CD4-positive, CD25-positive, alpha-beta regulatory T cell (primary cell): ENCODE measurements around the gene RBM44. TPM values are rescaled to one million over a fixed set of nuclear protein-coding genes. Genes with fewer than 3 reads are reported as not detected.
"Not testable (repeated sequence)": the region's sequence is repeated elsewhere in the genome, so short reads cannot be mapped to it uniquely, and the experiment has no call there.

Source experiments
- ATAC-seq, 2 donors: fragments of 150-1000 bp; cut with Tn5 transposase; one replicate each; pipeline ENCODE4 v1.10.0; 2021; ENCODE audit warnings: low read depth in 2 of 2, moderate number of reproducible peaks in 2 of 2, moderate library complexity in 1 of 2
- DNase-seq, 3 donors: peaks; one replicate each; pipeline versions ENCODE4 v3.0.0 to v3.0.0-alpha.2; 2012 to 2022; ENCODE audit warnings: mixed read lengths in 1 of 3
- H3K27ac ChIP-seq: one replicate; pipeline ENCODE4 v1.7.0; 2013; ENCODE audit warnings: mild to moderate bottlenecking, low read length; ENCODE audit not compliant: insufficient read depth, poor library complexity, severe bottlenecking
- H3K27me3 ChIP-seq: one replicate; pipeline ENCODE4 v1.7.0; 2013; ENCODE audit warnings: low read length; ENCODE audit not compliant: control insufficient read depth, insufficient read depth
- H3K36me3 ChIP-seq: one replicate; pipeline ENCODE4 v1.7.0; 2013; ENCODE audit warnings: mild to moderate bottlenecking, low read length, moderate library complexity; ENCODE audit not compliant: control insufficient read depth, insufficient read depth
- H3K4me1 ChIP-seq: 2 replicates; pipeline ENCODE4 v1.7.0; 2013; ENCODE audit warnings: mild to moderate bottlenecking, low read length; ENCODE audit not compliant: insufficient read depth, control insufficient read depth, poor library complexity, severe bottlenecking
- H3K4me3 ChIP-seq: one replicate; pipeline ENCODE4 v1.7.0; 2013; ENCODE audit warnings: low read depth, mild to moderate bottlenecking, low read length, moderate library complexity
- H3K9me3 ChIP-seq, 2 experiments: 1 replicate in 1 of 2; 2 replicates in 1 of 2; pipeline ENCODE4 v1.7.0; 2013; ENCODE audit warnings: low read length in 2 of 2, mild to moderate bottlenecking in 1 of 2, moderate library complexity in 1 of 2; ENCODE audit not compliant: control insufficient read depth in 2 of 2
- H3K27ac Mint-ChIP-seq, 3 donors: one replicate each; pipeline ENCODE4 v1.8.0; 2020 to 2022; ENCODE audit warnings: mild to moderate bottlenecking in 3 of 3, mixed read lengths in 3 of 3, moderate library complexity in 2 of 3
- H3K27me3 Mint-ChIP-seq: one replicate; pipeline ENCODE4 v1.8.0; 2022; ENCODE audit warnings: mild to moderate bottlenecking, mixed read lengths
- H3K36me3 Mint-ChIP-seq: one replicate; pipeline ENCODE4 v1.8.0; 2020; ENCODE audit warnings: mixed read lengths
- H3K4me1 Mint-ChIP-seq, 4 donors: one replicate each; pipeline ENCODE4 v1.8.0; 2020 to 2022; ENCODE audit warnings: mixed read lengths in 4 of 4, mild to moderate bottlenecking in 1 of 4
- H3K4me3 Mint-ChIP-seq, 4 donors: one replicate each; pipeline ENCODE4 v1.8.0; 2020 to 2022; ENCODE audit warnings: mild to moderate bottlenecking in 4 of 4, mixed read lengths in 4 of 4, moderate library complexity in 3 of 4
- H3K9me3 Mint-ChIP-seq, 7 donors: one replicate each; pipeline ENCODE4 v1.8.0; 2020 to 2022; ENCODE audit warnings: mixed read lengths in 7 of 7, mild to moderate bottlenecking in 3 of 7, moderate library complexity in 2 of 7
- polyA plus RNA-seq, 4 donors: library from polyadenylated mRNA; unstranded; fragments of 300-500 nt; fragmentation: Illumina TruSeq; gene quantifications; one replicate each; pipeline ENCODE4 v1.2.3, GENCODE V29; 2021
- total RNA-seq: library from RNA; stranded (reverse); gene quantifications from one replicate; pipeline ENCODE4 v1.2.3, GENCODE V29; 2022

The RBM44 gene
- total and polyA plus RNA-seq, 5 donors from 2014 or later = 0.21 to 4.5 (median 0.28) TPM; not detected in 2

GRCh38 chr2:237864444-237864931 lies 65.9 kb downstream of the RBM44 start:
- no peaks in the 10 kb centered on the region for H3K36me3 ChIP-seq
- no peaks in the 10 kb centered on the region for H3K9me3 ChIP-seq
- ATAC-seq (no peak), DNase-seq (no peak)
- peaks cover 13% of the 10 kb centered on the region for H3K27me3 ChIP-seq
- Mint-ChIP-seq H3K4me3 (no peak overlapping the region), H3K27me3 (peaks cover 56% of the 10 kb centered on the region), H3K4me1 (peaks cover 0 to 13% (median 2%) of the 10 kb centered on the region in 4 donors), H3K27ac (no peak overlapping the region), H3K9me3 (peaks cover 0 to 3% (median 0%) of the 10 kb centered on the region in 7 donors), H3K36me3 (no peaks in the 10 kb centered on the region)
- no peak overlapping the region for H3K27ac ChIP-seq
- H3K4me3 ChIP-seq = no peak overlapping the region
- H3K4me1 ChIP-seq = no peaks in the 10 kb centered on the region

GRCh38 chr2:237864940-237865622 lies 66.5 kb downstream of the RBM44 start:
- no peaks in the 10 kb centered on the region for H3K36me3 ChIP-seq
- H3K9me3 Mint-ChIP-seq = peaks cover 0 to 3% (median 0%) of the 10 kb centered on the region in 7 donors
- H3K36me3 Mint-ChIP-seq = no peaks in the 10 kb centered on the region
- no peaks in the 10 kb centered on the region for H3K9me3 ChIP-seq
- peaks cover 56% of the 10 kb centered on the region for H3K27me3 Mint-ChIP-seq
- H3K4me1 ChIP-seq = no peaks in the 10 kb centered on the region
- H3K4me1 Mint-ChIP-seq = peaks cover 0 to 11% (median 2%) of the 10 kb centered on the region in 4 donors
- peaks cover 13% of the 10 kb centered on the region for H3K27me3 ChIP-seq
- ATAC-seq (no peak), DNase-seq (no peak)
- no peak overlapping the region for H3K4me3 ChIP-seq
- no peak overlapping the region for H3K4me3 Mint-ChIP-seq
- H3K27ac ChIP-seq = no peak overlapping the region
- H3K27ac Mint-ChIP-seq = no peak overlapping the region

- Mint-ChIP-seq H3K27me3 (peaks cover 56% of the 10 kb centered on the region), H3K4me3 (no peak overlapping the region), H3K9me3 (no peaks in the 10 kb centered on the region), H3K4me1 (peaks cover 0 to 9% (median 2%) of the 10 kb centered on the region in 4 donors), H3K27ac (peak overlapping the region in 1 of 3 donors; percentile 63), H3K36me3 (no peaks in the 10 kb centered on the region)
- H3K9me3 ChIP-seq = no peaks in the 10 kb centered on the region
- H3K4me1 ChIP-seq = no peaks in the 10 kb centered on the region
- no peak for ATAC-seq
- H3K27ac ChIP-seq = no peak overlapping the region
- no peak overlapping the region for H3K4me3 ChIP-seq
- H3K27me3 ChIP-seq = peaks cover 9% of the 10 kb centered on the region
- no peaks in the 10 kb centered on the region for H3K36me3 ChIP-seq
- DNase-seq = peak in 1 of 3 donors; percentile 26
Observed at GRCh38 chr2:237865623-237866041, 67.1 kb downstream of the RBM44 start.

GRCh38 chr2:237866101-237866621 lies 67.6 kb downstream of the RBM44 start:
- peaks cover 56% of the 10 kb centered on the region for H3K27me3 Mint-ChIP-seq
- Histone ChIP-seq H3K4me3 (no peak overlapping the region), H3K9me3 (no peaks in the 10 kb centered on the region), H3K27ac (no peak overlapping the region), H3K4me1 (no peaks in the 10 kb centered on the region), H3K36me3 (no peaks in the 10 kb centered on the region), H3K27me3 (peaks cover 4% of the 10 kb centered on the region)
- no peaks in the 10 kb centered on the region for H3K9me3 Mint-ChIP-seq
- no peaks in the 10 kb centered on the region for H3K36me3 Mint-ChIP-seq
- H3K4me3 Mint-ChIP-seq = no peak overlapping the region
- H3K27ac Mint-ChIP-seq = no peak overlapping the region
- peaks cover 0 to 9% (median 2%) of the 10 kb centered on the region in 4 donors for H3K4me1 Mint-ChIP-seq
- no peak for DNase-seq
- ATAC-seq = no peak

GRCh38 chr2:237867465-237867864 lies 68.9 kb downstream of the RBM44 start:
- Mint-ChIP-seq H3K27ac (no peak overlapping the region), H3K27me3 (peaks cover 49% of the 10 kb centered on the region), H3K4me3 (no peak overlapping the region), H3K9me3 (no peaks in the 10 kb centered on the region), H3K36me3 (no peaks in the 10 kb centered on the region), H3K4me1 (peaks cover 0 to 9% (median 3%) of the 10 kb centered on the region in 4 donors)
- no peak overlapping the region for H3K4me3 ChIP-seq
- no peaks in the 10 kb centered on the region for H3K36me3 ChIP-seq
- DNase-seq = no peak
- ATAC-seq = no peak
- no peaks in the 10 kb centered on the region for H3K27me3 ChIP-seq
- no peak overlapping the region for H3K27ac ChIP-seq
- H3K9me3 ChIP-seq = no peaks in the 10 kb centered on the region
- no peaks in the 10 kb centered on the region for H3K4me1 ChIP-seq

GRCh38 chr2:237868074-237868473 lies 69.5 kb downstream of the RBM44 start:
- not testable (repeated sequence) for H3K9me3 Mint-ChIP-seq, H3K36me3 ChIP-seq, DNase-seq, H3K27ac Mint-ChIP-seq, H3K4me1 ChIP-seq, H3K27me3 ChIP-seq, H3K4me3 ChIP-seq, H3K4me3 Mint-ChIP-seq, H3K36me3 Mint-ChIP-seq, ATAC-seq, H3K4me1 Mint-ChIP-seq, H3K9me3 ChIP-seq, H3K27ac ChIP-seq
- H3K27me3 Mint-ChIP-seq = peaks cover 43% of the 10 kb centered on the region

GRCh38 chr2:237868631-237869342 lies 70.2 kb downstream of the RBM44 start:
- Mint-ChIP-seq H3K27me3 (peaks cover 48% of the 10 kb centered on the region), H3K36me3 (no peaks in the 10 kb centered on the region), H3K4me3 (no peak overlapping the region), H3K4me1 (peaks cover 0 to 16% (median 3%) of the 10 kb centered on the region in 4 donors), H3K9me3 (no peaks in the 10 kb centered on the region), H3K27ac (peak overlapping the region in 1 of 3 donors; percentile 48)
- no peak for DNase-seq
- no peaks in the 10 kb centered on the region for H3K4me1 ChIP-seq
- H3K36me3 ChIP-seq = no peaks in the 10 kb centered on the region
- no peak overlapping the region for H3K4me3 ChIP-seq
- H3K27me3 ChIP-seq = no peaks in the 10 kb centered on the region
- H3K9me3 ChIP-seq = no peaks in the 10 kb centered on the region
- H3K27ac ChIP-seq = no peak overlapping the region
- no peak for ATAC-seq
